ENCODE data around the gene COMMD3.

The COMMD3 gene

DNA sequence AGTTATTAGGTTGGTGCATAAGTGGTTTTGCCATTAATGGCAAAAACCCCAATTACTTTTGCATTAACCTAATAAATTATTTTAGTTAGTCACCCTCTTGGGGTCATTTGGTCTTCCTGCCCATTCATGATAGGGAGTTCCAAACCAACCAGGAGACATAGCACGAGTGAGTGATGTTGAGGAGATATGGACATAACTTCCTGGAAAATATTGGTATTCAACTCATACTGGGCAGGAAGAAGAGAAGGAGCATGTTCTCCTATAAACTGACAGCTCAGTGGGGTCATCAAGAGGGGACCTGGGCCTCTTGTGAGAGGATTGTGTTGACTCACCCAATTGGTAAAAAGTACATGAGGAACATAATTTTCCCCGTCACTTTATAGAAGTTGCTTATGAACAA, 52.8 kb downstream of the COMMD3 start:
- no peak for DNase-seq

DNA sequence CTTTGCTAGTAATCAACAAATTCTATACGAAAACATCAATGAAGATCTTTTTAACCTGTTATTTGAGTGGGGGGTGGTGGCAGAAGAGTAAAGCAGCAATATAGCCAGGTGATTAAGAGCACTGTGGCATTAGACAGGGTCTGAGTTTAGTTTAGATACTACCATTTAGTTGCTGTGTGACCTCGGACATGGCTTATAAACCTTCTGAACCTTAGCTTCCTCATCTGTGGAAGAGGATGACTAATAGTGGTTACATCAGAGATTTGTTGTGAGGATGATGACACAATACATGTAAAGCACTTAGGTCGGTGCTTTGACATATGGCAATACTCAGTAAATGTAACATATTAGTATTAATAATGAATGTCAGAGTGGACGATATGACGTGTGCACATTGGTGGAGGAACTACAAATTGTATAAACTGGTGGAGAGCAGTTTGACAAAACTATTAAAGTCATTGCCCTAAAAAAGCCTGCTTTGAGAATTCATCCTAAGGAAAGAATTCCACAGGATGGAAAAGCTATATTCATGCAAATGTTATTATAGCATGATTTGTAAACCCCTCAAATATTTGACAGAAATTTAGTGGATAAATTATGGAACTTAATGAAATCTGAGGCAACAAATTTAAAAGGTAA, 53.4 kb downstream of the COMMD3 start:
- DNase-seq = no peak

Data from femur (tissue), 1 donor.